Pancreas (tissue), 10 donors: ENCODE results near the gene FAM50B. TPM values are rescaled to one million over a fixed set of nuclear protein-coding genes. Genes with fewer than 3 reads are reported as not detected.

Experiments used
- ATAC-seq, 4 donors: fragments of 200-7000 bp; cut with Tn5 transposase; one replicate each; pipeline versions ENCODE4 v1.8.0 to v1.9.1; 2020; ENCODE audit warnings: mild to moderate bottlenecking in 4 of 4, moderate library complexity in 4 of 4
- DNase-seq, 6 donors: peaks; one replicate each; pipeline ENCODE4 v3.0.0-alpha.2; 2020
- FAIRE-seq: peaks from 2 replicates; lab custom pipeline; 2012; peaks lifted over from hg19 to GRCh38; lab: Jason Lieb, UNC
- H3K27ac ChIP-seq, 4 donors: fragments of 200-600 bp; sonication (generic); 1 replicate in 3 of 4; 2 replicates in 1 of 4; pipeline versions ENCODE4 v1.5.0 to v1.8.0; 2020
- H3K27me3 ChIP-seq, 4 donors: fragments of 200-600 bp; one replicate each; pipeline ENCODE4 v1.8.0; 2021
- H3K36me3 ChIP-seq, 3 donors: fragments of 200-600 bp; sonication (generic) in 1 of 3; one replicate each; pipeline versions ENCODE4 v1.5.0 to v1.8.0; 2020 to 2021
- H3K4me1 ChIP-seq, 3 donors: fragments of 200-600 bp; one replicate each; pipeline ENCODE4 v1.8.0; 2021
- H3K4me3 ChIP-seq, 4 donors: fragments of 200-600 bp; sonication (generic) in 2 of 4; one replicate each; pipeline versions ENCODE4 v1.5.0 to v1.8.0; 2020 to 2021
- H3K9me3 ChIP-seq, 4 donors: fragments of 200-600 bp; one replicate each; pipeline ENCODE4 v1.8.0; 2021
- CTCF ChIP-seq, 4 donors: fragments of 200-600 bp; sonication (generic) in 3 of 4; IDR thresholded peaks; one replicate each; pipeline versions ENCODE4 v1.5.0 to v1.8.0; 2021; ENCODE audit warnings: antibody characterized with exemption in 4 of 4
- WGBS, 2 donors: extraction: QIAGEN DNeasy Blood & Tissue Kit; methylation state at CpG; one replicate each; pipeline ENCODE4 v1.1.7; 2013; 5-methylcytosine and 5-hydroxymethylcytosine counted together
- intact Hi-C, 3 donors: fragments of 100-400 bp; cut with DNase I; formaldehyde crosslinking; loops; one replicate each; pipeline versions ENCODE4 v1.11.1 to v1.14.2; 2022
- polyA plus RNA-seq, 2 donors: library from polyadenylated mRNA; stranded (reverse); fragments of 200-250 nt; gene quantifications; one replicate each; pipeline ENCODE4 v1.2.3, GENCODE V29; 2013
- total RNA-seq, 6 donors: library from RNA; stranded (reverse); fragmentation: NEBNext Ultra II Directional in 4 of 6; extraction: Animal tissue kit (Norgen Biotek cat#: 25700) in 4 of 6; gene quantifications; one replicate each; pipeline versions ENCODE4 v1.2.1 to v1.2.4, GENCODE V29; 2021 to 2023
- donor health status: healthy with polysubstance abuse.
- donor health status: DM: no; HTN: no; CAD: no; lungs with moderate emphysema.
- donor health status: DM: no; HTN: no; CAD: no.
- donor health status: control.
- donor health status: control.
- donor health status: Bipolar disorder and iron deficiency.
- donor health status: DM: yes; HTN: yes; CAD: no.
- donor health status: DM: no; HTN: no; CAD: no.
- donor health status: DM: no; HTN: no; CAD: no.
- donor health status: DM: yes; HTN: yes; CAD: no.

Gene FAM50B
- total and polyA plus RNA-seq, 8 donors = 3.6 to 9.7 (median 5.9) TPM

- FAIRE-seq (no peak), ATAC-seq (no peak), DNase-seq (no peak)
- H3K36me3 ChIP-seq = no peaks in the 10 kb centered on the region
- H3K9me3 ChIP-seq = no peaks in the 10 kb centered on the region
- peaks cover 7 to 15% (median 14%) of the 10 kb centered on the region in 3 donors for H3K4me1 ChIP-seq
- intact Hi-C loops = no loop called here
- TF ChIP-seq CTCF (IDR thresholded peaks at IDR 0.05) = no peak
- H3K27me3 ChIP-seq = no peaks in the 10 kb centered on the region
- 93 to 95% methylated on average over 3 of the region's 3 CpGs for WGBS, 2 donors
- H3K27ac ChIP-seq = no peak overlapping the region
- no peak overlapping the region for H3K4me3 ChIP-seq
Measured at GRCh38 chr6:3808199-3808598, 41.0 kb upstream of the FAM50B start.

GRCh38 chr6:3808759-3809514 lies 40.2 kb upstream of the FAM50B start:
- Histone ChIP-seq H3K4me1 (peaks cover 7 to 15% (median 14%) of the 10 kb centered on the region in 3 donors), H3K27ac (no peak overlapping the region)
- WGBS, 2 donors = 75 to 92% methylated on average over 7 of the region's 7 CpGs

GRCh38 chr6:3809515-3809891 lies 39.7 kb upstream of the FAM50B start:
- no peaks in the 10 kb centered on the region for H3K9me3 ChIP-seq
- no peak for FAIRE-seq

More at GRCh38 chr6:3808759-3809514, 40.2 kb upstream of the FAM50B start:
- Histone ChIP-seq H3K9me3 (no peaks in the 10 kb centered on the region), H3K36me3 (no peaks in the 10 kb centered on the region), H3K4me3 (no peak overlapping the region), H3K27me3 (no peaks in the 10 kb centered on the region)
- TF ChIP-seq CTCF (IDR thresholded peaks at IDR 0.05) = no peak
- DNase-seq (peak in 1 of 6 donors; percentile 21), FAIRE-seq (no peak), ATAC-seq (peak in 3 of 4 donors; percentile 49 to 67 (median 62))
- intact Hi-C loops = no loop called here

GRCh38 chr6:3809982-3810381 lies 39.2 kb upstream of the FAM50B start:
- H3K9me3 ChIP-seq = no peaks in the 10 kb centered on the region
- no peaks in the 10 kb centered on the region for H3K27me3 ChIP-seq
- H3K36me3 ChIP-seq = no peaks in the 10 kb centered on the region
- intact Hi-C loops = no loop called here
- WGBS, 2 donors = 91 to 97% methylated on average over 9 of the region's 9 CpGs
- H3K4me1 ChIP-seq = peaks cover 7 to 15% (median 12%) of the 10 kb centered on the region in 3 donors
- H3K4me3 ChIP-seq = no peak overlapping the region
- no peak for ATAC-seq
- no peak for DNase-seq
- no peak for FAIRE-seq
- H3K27ac ChIP-seq = no peak overlapping the region
- no peak for TF ChIP-seq CTCF (IDR thresholded peaks at IDR 0.05)

More at GRCh38 chr6:3809515-3809891, 39.7 kb upstream of the FAM50B start:
- no peak overlapping the region for H3K27ac ChIP-seq
- peaks cover 7 to 15% (median 12%) of the 10 kb centered on the region in 3 donors for H3K4me1 ChIP-seq
- H3K4me3 ChIP-seq = no peak overlapping the region
- intact Hi-C loops = no loop called here
- no peaks in the 10 kb centered on the region for H3K36me3 ChIP-seq
- no peaks in the 10 kb centered on the region for H3K27me3 ChIP-seq
- DNase-seq = no peak
- TF ChIP-seq CTCF (IDR thresholded peaks at IDR 0.05) = no peak
- no peak for ATAC-seq
- WGBS, 2 donors = 91 to 96% methylated on average over 1 of the region's 1 CpG

DNA sequence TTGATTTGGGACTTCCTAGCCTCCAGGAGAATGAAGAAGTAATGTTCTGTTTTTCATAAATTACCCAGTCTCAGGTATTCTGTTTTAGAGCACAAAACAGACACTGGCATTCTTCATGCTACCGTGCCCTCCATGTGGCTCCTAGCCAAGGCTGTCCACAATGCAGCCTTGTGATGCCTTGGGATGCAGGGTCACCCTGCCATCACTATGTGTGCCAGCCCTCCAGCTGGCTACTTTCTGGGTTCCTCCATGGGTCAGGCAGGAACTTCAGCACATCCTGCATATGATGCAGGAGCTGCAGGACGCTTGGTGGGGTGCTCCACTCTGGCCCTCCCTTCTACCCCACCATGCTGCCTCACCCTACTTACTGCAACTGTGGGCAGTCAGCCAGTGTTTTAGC lies 38.0 kb upstream of the FAM50B start:
- ATAC-seq = no peak
- no peaks in the 10 kb centered on the region for H3K9me3 ChIP-seq
- intact Hi-C loops = no loop called here
- no peak for DNase-seq
- no peaks in the 10 kb centered on the region for H3K27me3 ChIP-seq
- H3K36me3 ChIP-seq = no peaks in the 10 kb centered on the region
- WGBS, 2 donors = 54 to 64% methylated on average over 2 of the region's 2 CpGs
- H3K27ac ChIP-seq = no peak overlapping the region
- FAIRE-seq = no peak
- TF ChIP-seq CTCF (IDR thresholded peaks at IDR 0.05) = no peak
- no peak overlapping the region for H3K4me3 ChIP-seq
- H3K4me1 ChIP-seq = peaks cover under 1 to 6% (median 5%) of the 10 kb centered on the region in 3 donors
